GM12878 (cell line): ENCODE data around the gene PAXX. TPM values are rescaled to one million over a fixed set of nuclear protein-coding genes. Genes with fewer than 3 reads are reported as not detected.

Source experiments
- ATAC-seq: fragments of 200-7000 bp; cut with Tn5 transposase; 3 replicates; pipeline ENCODE4 v1.9.1; 2020; ENCODE audit warnings: mild to moderate bottlenecking, moderate library complexity
- BruUV-seq: library from RNA; stranded (reverse); fragments of 400-500 nt; replicated peaks from 2 replicates; lab custom pipeline; 2021; lab: Mats Ljungman, UMichigan
- CTCF ChIA-PET: fragments of 300-600 bp; sonication (Branson Sonifier 250); formaldehyde crosslinking; extraction: SDS; loops from one replicate; lab custom pipeline; 2021; ENCODE audit warnings: inconsistent platforms; lab: Yijun Ruan, JAX
- POLR2A ChIA-PET: fragments of 350-600 bp; formaldehyde crosslinking; extraction: SDS; loops from one replicate; lab custom pipeline; 2021; ENCODE audit warnings: inconsistent platforms; lab: Charles Lee
- RAD21 ChIA-PET: fragments of 300-600 bp; sonication (Branson Sonifier 250); formaldehyde crosslinking; loops from one replicate; lab custom pipeline; 2023; ENCODE audit warnings: antibody characterized with exemption; ENCODE audit not compliant: unreplicated experiment; lab: Charles Lee
- SMC1A ChIA-PET: fragments of 300-600 bp; sonication (Branson Sonifier 250); formaldehyde crosslinking; loops from one replicate; lab custom pipeline; 2023; ENCODE audit not compliant: unreplicated experiment, uncharacterized antibody; lab: Charles Lee
- DNase-seq: peaks from one replicate; pipeline ENCODE4 v3.0.0-alpha.2; 2011; ENCODE audit warnings: low read depth, low spot score
- FAIRE-seq: peaks from 3 replicates; lab custom pipeline; 2011; peaks lifted over from hg19 to GRCh38; lab: Jason Lieb, UNC
- H2AFZ ChIP-seq: 2 replicates; pipeline ENCODE4 v1.6.0; 2011; ENCODE audit warnings: low read depth, low read length, control low read depth; ENCODE audit not compliant: control insufficient read depth
- H3K27ac ChIP-seq: 2 replicates; pipeline ENCODE4 v1.5.1; 2011; ENCODE audit warnings: control low read depth; ENCODE audit not compliant: control insufficient read depth, insufficient read depth
- H3K27me3 ChIP-seq, 2 experiments: replicated peaks in 1 of 2; 2 replicates each; pipeline versions ENCODE4 v1.6.0 to v1.6.1; 2011; ENCODE audit warnings: low read length in 1 of 2; ENCODE audit not compliant: control insufficient read depth in 2 of 2, insufficient read depth in 2 of 2
- H3K36me3 ChIP-seq, 2 experiments: 2 replicates each; pipeline ENCODE4 v1.5.1; 2011; ENCODE audit warnings: low read length in 1 of 2; ENCODE audit not compliant: control insufficient read depth in 2 of 2, insufficient read depth in 2 of 2
- H3K4me1 ChIP-seq: 2 replicates; pipeline ENCODE4 v1.6.1; 2011; ENCODE audit warnings: mild to moderate bottlenecking, low read length, moderate library complexity, mixed read lengths; ENCODE audit not compliant: control insufficient read depth, insufficient read depth
- H3K4me2 ChIP-seq: 2 replicates; pipeline ENCODE4 v1.6.0; 2011; ENCODE audit warnings: control low read depth; ENCODE audit not compliant: control insufficient read depth, insufficient read depth
- H3K4me3 ChIP-seq: fragments of 200-600 bp; sonication (generic); 2 replicates; pipeline ENCODE4 v1.5.1; 2016
- H3K79me2 ChIP-seq: 2 replicates; pipeline ENCODE4 v1.6.0; 2011; ENCODE audit warnings: low read length; ENCODE audit not compliant: control insufficient read depth, insufficient read depth
- H3K9ac ChIP-seq: 2 replicates; pipeline ENCODE4 v1.8.0; 2011; ENCODE audit warnings: low read length, control low read depth, mixed read lengths; ENCODE audit not compliant: control insufficient read depth, insufficient read depth
- H3K9me3 ChIP-seq: replicated peaks from 3 replicates; pipeline ENCODE4 v1.5.1; 2011; ENCODE audit warnings: mild to moderate bottlenecking, low read length; ENCODE audit not compliant: control insufficient read depth, insufficient read depth
- H4K20me1 ChIP-seq: 2 replicates; pipeline ENCODE4 v1.6.0; 2011; ENCODE audit not compliant: control insufficient read depth, insufficient read depth
- FOXK2 ChIP-seq: fragments of 450-650 bp; IDR thresholded peaks from 2 replicates; pipeline ENCODE4 v1.6.1; 2017; ENCODE audit warnings: mild to moderate bottlenecking, moderate library complexity
- HDAC6 ChIP-seq: fragments of 200-600 bp; sonication (generic); IDR thresholded peaks from one replicate; pipeline ENCODE4 v1.8.0; 2017; ENCODE audit warnings: antibody characterized with exemption; ENCODE audit not compliant: unreplicated experiment
- NFIC ChIP-seq: IDR thresholded peaks from 2 replicates; pipeline ENCODE4 v1.6.1; 2012; ENCODE audit warnings: low read depth, mild to moderate bottlenecking, inconsistent platforms, low read length, moderate library complexity
- NR2C1 ChIP-seq: fragments of 450-650 bp; IDR thresholded peaks from 2 replicates; pipeline ENCODE4 v1.6.1; 2017; ENCODE audit warnings: antibody characterized with exemption, mild to moderate bottlenecking, moderate library complexity
- RELA ChIP-seq: fragments of 450-650 bp; IDR thresholded peaks from 2 replicates; pipeline ENCODE4 v1.8.0; 2014; ENCODE audit warnings: borderline replicate concordance; ENCODE audit not compliant: partially characterized antibody
- SIN3A ChIP-seq: IDR thresholded peaks from 2 replicates; pipeline ENCODE4 v1.6.1; 2012; ENCODE audit warnings: low read depth, low read length, improper control_type of control experiment
- ZNF217 ChIP-seq: fragments of 450-650 bp; IDR thresholded peaks from 2 replicates; pipeline ENCODE4 v1.6.1; 2017; ENCODE audit warnings: antibody characterized with exemption, mild to moderate bottlenecking
- WGBS: methylation state at CpG from one replicate; pipeline ENCODE4 v1.1.6; 2016; ENCODE audit warnings: low lambda C conversion rate; ENCODE audit not compliant: insufficient replicate concordance, insufficient coverage; ENCODE audit errors: missing lambda C conversion rate; 5-methylcytosine and 5-hydroxymethylcytosine counted together
- in situ Hi-C: fragments of 300-500 bp; cut with MboI; formaldehyde crosslinking; loops from 9 replicates; pipeline ENCODE4 v1.14.3; 2018; ENCODE audit warnings: mixed read lengths
- intact Hi-C: fragments of 100-400 bp; cut with micrococcal nuclease; formaldehyde crosslinking; loops from one replicate; pipeline ENCODE4 v1.14.2; 2022; ENCODE audit not compliant: unreplicated experiment
- polyA plus RNA-seq, 11 experiments: library from polyadenylated mRNA; depleted of rRNA in 4 of 11; unstranded in 6 of 11; stranded (reverse) in 5 of 11; fragments of >200 nt; fragmentation: Nextera tagmentation in 4 of 11; fragmentation: Illumina TruSeq in 1 of 11; extraction: Ambion mirVana in 4 of 11; extraction: Trizol in 1 of 11; gene quantifications; 1 replicate in 1 of 11; 2 replicates in 10 of 11; pipeline versions ENCODE4 v1.2.1 to v1.2.3, GENCODE V29; 2011 to 2016; ENCODE audit warnings: inconsistent platforms in 2 of 11, missing spikeins in 2 of 11, low read depth in 1 of 11
- total RNA-seq, 4 experiments: library from RNA; depleted of rRNA in 3 of 4; stranded (reverse); fragments of >200 nt in 3 of 4; fragmentation: Illumina TruSeq in 1 of 4; extraction: Trizol in 1 of 4; gene quantifications; 2 replicates each; pipeline versions ENCODE4 v1.2.1 to v1.2.3, GENCODE V29; 2013 to 2021
- TF ChIP-seq, protein P1 (sequence below): fragments of 450-650 bp; IDR thresholded peaks from 2 replicates; pipeline ENCODE4 v1.6.1; 2017; ENCODE audit warnings: mild to moderate bottlenecking
- TF ChIP-seq, protein P2 (sequence below): fragments of 450-650 bp; IDR thresholded peaks from 2 replicates; pipeline ENCODE4 v1.6.1; 2017; ENCODE audit warnings: mild to moderate bottlenecking, low read depth, inconsistent platforms; ENCODE audit not compliant: poor library complexity, severe bottlenecking
- TF ChIP-seq, protein P3 (sequence below): IDR thresholded peaks from 2 replicates; pipeline ENCODE4 v1.6.1; 2012; ENCODE audit warnings: mild to moderate bottlenecking, low read depth, low read length
- TF ChIP-seq, protein P4 (sequence below): fragments of 450-650 bp; formaldehyde crosslinking; IDR thresholded peaks from 2 replicates; pipeline ENCODE4 v1.4.0; 2022; ENCODE audit warnings: mild to moderate bottlenecking, moderate library complexity

The PAXX gene
- total and polyA plus RNA-seq, 10 of the 15 experiments (the other 5 are each of a cell fraction or from before 2014, with no cell fraction given): 0.18 to 60.6 (median 29.5) TPM

DNA sequence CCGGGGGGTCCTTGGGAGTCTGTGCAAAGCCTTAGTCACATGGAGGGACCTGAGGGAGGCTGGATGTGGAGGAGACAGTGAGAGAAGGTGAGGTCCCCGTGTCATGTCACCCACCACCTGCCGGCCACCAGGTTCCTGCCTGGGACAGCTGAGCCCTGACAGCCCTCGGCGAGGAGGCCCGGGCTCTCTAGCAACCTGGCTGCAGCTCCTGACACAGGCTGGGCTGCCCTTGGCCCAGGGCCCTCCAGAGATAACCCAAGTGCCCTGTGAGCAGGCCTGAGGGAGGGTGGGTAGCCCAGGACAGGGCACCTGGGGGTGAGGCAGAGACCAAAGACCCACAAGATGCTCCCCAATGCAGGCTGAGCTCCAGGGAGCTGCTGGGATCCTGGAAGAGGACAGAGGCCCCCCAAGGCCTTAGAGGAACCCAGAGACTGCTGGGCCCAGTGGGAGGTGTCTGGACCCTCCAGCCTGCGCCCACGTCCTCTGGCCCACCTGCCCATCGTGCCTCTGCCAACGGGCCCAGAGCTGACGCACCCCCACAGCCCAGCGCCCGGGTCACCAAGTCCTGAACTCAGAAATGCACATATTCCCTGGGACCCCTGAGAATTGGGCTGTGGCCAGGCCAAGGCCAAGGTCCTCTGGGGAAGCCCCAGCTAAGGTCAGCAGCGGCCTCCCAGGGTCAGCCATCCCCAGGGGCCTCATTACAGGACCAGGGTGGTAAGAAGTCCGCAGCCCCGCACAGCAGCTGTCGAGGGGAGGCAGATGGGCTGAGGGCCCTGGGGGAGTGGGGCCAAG lies 23.7 kb upstream of the PAXX start:
- Histone ChIP-seq H3K4me2 (no peak overlapping the region), H2AFZ (no peak overlapping the region), H3K4me3 (no peak overlapping the region)
- no peak for TF ChIP-seq RELA
- TF ChIP-seq SIN3A: no peak
- TF ChIP-seq NFIC: no peak
- TF ChIP-seq, protein P1, sequence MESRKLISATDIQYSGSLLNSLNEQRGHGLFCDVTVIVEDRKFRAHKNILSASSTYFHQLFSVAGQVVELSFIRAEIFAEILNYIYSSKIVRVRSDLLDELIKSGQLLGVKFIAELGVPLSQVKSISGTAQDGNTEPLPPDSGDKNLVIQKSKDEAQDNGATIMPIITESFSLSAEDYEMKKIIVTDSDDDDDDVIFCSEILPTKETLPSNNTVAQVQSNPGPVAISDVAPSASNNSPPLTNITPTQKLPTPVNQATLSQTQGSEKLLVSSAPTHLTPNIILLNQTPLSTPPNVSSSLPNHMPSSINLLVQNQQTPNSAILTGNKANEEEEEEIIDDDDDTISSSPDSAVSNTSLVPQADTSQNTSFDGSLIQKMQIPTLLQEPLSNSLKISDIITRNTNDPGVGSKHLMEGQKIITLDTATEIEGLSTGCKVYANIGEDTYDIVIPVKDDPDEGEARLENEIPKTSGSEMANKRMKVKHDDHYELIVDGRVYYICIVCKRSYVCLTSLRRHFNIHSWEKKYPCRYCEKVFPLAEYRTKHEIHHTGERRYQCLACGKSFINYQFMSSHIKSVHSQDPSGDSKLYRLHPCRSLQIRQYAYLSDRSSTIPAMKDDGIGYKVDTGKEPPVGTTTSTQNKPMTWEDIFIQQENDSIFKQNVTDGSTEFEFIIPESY: no peak
- TF ChIP-seq, protein P2, sequence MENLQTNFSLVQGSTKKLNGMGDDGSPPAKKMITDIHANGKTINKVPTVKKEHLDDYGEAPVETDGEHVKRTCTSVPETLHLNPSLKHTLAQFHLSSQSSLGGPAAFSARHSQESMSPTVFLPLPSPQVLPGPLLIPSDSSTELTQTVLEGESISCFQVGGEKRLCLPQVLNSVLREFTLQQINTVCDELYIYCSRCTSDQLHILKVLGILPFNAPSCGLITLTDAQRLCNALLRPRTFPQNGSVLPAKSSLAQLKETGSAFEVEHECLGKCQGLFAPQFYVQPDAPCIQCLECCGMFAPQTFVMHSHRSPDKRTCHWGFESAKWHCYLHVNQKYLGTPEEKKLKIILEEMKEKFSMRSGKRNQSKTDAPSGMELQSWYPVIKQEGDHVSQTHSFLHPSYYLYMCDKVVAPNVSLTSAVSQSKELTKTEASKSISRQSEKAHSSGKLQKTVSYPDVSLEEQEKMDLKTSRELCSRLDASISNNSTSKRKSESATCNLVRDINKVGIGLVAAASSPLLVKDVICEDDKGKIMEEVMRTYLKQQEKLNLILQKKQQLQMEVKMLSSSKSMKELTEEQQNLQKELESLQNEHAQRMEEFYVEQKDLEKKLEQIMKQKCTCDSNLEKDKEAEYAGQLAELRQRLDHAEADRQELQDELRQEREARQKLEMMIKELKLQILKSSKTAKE: no peak
- TF ChIP-seq, protein P3, sequence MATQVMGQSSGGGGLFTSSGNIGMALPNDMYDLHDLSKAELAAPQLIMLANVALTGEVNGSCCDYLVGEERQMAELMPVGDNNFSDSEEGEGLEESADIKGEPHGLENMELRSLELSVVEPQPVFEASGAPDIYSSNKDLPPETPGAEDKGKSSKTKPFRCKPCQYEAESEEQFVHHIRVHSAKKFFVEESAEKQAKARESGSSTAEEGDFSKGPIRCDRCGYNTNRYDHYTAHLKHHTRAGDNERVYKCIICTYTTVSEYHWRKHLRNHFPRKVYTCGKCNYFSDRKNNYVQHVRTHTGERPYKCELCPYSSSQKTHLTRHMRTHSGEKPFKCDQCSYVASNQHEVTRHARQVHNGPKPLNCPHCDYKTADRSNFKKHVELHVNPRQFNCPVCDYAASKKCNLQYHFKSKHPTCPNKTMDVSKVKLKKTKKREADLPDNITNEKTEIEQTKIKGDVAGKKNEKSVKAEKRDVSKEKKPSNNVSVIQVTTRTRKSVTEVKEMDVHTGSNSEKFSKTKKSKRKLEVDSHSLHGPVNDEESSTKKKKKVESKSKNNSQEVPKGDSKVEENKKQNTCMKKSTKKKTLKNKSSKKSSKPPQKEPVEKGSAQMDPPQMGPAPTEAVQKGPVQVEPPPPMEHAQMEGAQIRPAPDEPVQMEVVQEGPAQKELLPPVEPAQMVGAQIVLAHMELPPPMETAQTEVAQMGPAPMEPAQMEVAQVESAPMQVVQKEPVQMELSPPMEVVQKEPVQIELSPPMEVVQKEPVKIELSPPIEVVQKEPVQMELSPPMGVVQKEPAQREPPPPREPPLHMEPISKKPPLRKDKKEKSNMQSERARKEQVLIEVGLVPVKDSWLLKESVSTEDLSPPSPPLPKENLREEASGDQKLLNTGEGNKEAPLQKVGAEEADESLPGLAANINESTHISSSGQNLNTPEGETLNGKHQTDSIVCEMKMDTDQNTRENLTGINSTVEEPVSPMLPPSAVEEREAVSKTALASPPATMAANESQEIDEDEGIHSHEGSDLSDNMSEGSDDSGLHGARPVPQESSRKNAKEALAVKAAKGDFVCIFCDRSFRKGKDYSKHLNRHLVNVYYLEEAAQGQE: no peak
- no peak for TF ChIP-seq FOXK2
- no peak for TF ChIP-seq HDAC6
- TF ChIP-seq ZNF217: no peak
- TF ChIP-seq NR2C1: no peak
- TF ChIP-seq, protein P4, sequence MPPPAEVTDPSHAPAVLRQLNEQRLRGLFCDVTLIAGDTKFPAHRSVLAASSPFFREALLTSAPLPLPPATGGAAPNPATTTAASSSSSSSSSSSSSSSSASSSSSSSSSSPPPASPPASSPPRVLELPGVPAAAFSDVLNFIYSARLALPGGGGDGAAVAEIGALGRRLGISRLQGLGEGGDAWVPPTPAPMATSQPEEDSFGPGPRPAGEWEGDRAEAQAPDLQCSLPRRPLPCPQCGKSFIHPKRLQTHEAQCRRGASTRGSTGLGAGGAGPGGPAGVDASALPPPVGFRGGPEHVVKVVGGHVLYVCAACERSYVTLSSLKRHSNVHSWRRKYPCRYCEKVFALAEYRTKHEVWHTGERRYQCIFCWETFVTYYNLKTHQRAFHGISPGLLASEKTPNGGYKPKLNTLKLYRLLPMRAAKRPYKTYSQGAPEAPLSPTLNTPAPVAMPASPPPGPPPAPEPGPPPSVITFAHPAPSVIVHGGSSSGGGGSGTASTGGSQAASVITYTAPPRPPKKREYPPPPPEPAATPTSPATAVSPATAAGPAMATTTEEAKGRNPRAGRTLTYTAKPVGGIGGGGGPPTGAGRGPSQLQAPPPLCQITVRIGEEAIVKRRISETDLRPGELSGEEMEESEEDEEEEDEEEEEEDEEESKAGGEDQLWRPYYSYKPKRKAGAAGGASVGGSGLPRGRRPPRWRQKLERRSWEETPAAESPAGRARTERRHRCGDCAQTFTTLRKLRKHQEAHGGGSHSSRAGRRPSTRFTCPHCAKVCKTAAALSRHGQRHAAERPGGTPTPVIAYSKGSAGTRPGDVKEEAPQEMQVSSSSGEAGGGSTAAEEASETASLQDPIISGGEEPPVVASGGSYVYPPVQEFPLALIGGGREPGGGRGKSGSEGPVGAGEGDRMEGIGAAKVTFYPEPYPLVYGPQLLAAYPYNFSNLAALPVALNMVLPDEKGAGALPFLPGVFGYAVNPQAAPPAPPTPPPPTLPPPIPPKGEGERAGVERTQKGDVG (CRISPR knock-in tag): no peak
- TF ChIP-seq, all 136 proteins: peak for 0
- ChIA-PET POLR2A (no interaction called here), RAD21 (no interaction called here), CTCF (interaction anchor here (0.8 kb wide), 1 partner anchor 21 kb away, joined by 4 read pairs; no protein-coding TSS in a partner anchor), SMC1A (no interaction called here)
- in situ Hi-C loops (no loop called here), intact Hi-C loops (no loop called here)
- BruUV-seq: no TSS peak
- Histone ChIP-seq H3K36me3 (no peaks in the 10 kb centered on the region), H3K9ac (no peak overlapping the region), H3K27ac (no peak overlapping the region), H4K20me1 (no peaks in the 10 kb centered on the region; the same call in 1 of the 2 replicates), H3K4me1 (peaks cover 7% of the 10 kb centered on the region), H3K27me3 (no peaks in the 10 kb centered on the region), H3K9me3 (no peaks in the 10 kb centered on the region), H3K79me2 (no peaks in the 10 kb centered on the region)
- DNase-seq (no peak), FAIRE-seq (no peak), ATAC-seq (no peak)
- WGBS: 32% methylated on average over 17 of the region's 17 CpGs
